HUDEP-2 (cell line): ENCODE data around the gene DDR1.
"Not testable (repeated sequence)": the region's sequence is repeated elsewhere in the genome, so short reads cannot be mapped to it uniquely, and the experiment has no call there.

Source experiments
- DNase-seq, 76 experiments: peaks; one replicate each; lab custom pipeline; 2025; ENCODE audit not compliant: unreplicated experiment in 76 of 76; lab: John Stamatoyannopoulos, UW

DDR1 gene

DNA sequence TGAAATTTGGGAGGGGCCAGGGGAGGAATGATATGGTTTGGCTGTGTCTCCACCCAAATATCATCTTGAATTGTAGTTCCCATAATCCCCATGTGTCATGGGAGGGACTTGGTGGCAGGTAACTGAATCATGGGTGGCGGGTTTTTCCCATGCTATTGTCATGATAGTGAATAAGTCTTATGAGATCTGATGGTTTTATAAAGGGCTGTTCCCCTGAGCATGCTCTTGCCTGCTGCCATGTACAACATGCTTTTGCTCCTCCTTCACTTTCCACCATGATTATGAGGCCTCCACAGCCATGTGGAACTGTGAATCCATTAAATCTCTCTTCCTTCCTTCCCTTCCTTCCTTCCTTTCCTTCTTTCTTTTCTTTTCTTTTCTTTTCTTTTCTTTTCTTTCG is 31.9 kb upstream of the DDR1 start:
- DNase-seq: not testable (repeated sequence)

DNA sequence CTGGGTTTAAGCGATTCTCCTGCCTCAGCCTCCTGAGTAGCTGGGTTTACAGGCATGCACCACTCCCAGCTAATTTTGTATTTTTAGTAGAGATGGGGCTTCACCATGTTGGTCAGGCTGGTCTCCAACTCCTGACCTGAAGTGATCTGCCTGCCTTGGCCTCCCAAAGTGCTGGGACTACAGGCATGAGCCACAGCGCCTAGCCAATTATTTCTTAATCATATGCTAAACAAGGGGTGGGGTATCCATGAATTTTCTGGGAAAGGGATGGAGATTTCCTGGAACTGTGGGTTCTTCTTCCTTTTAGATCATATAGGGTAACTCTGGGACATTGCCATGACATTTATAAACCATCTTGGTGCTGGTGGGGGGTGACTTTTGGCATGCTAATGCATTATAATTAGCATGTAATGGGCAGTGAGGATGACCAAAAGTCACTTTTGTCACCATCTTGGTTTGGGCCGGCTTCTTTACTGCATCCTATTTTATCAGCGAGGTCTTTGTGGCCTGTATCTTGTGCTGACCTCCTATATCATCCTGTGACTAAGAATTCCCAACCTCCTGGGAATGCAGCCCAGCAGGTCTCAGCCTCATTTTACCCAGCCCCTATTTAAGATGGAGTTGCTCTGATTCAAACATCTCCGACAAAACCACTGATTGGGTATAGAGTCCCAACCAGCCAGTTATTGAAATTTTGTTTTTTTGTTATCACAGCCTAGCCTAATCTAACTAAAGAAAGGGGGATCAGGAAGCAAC is 29.9 kb upstream of the DDR1 start:
- no peak for DNase-seq

DNA sequence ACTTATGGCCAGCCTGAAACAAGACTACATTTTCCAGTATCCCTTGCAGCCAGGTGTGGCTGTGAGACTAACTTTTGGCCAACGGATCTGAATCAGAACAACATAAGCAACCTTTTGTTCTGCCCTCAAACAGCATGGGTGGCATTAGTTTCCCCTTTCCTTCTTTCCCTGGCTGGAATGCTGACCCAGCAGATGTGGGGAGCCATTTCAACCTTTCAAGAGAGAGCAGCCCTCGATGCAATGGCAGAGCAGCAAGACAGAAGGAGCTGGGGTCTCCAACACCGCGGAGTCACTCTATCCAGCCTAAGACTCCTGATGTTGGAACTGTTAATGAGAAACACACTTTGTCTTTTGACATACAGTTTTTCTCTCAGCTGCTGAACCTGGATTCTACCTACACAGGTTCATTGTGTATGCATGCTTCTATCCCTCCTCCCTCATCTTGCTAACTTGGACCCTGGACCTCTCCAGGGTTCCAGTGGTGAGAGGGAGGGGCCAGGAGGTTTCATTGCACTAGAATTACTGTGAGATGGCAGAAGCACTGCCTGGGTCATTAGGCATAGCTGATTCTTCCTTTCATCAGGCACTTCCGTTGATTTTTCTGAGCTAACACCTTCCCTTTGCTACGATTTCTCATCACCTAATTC is 28.8 kb upstream of the DDR1 start:
- DNase-seq: no peak

DNA sequence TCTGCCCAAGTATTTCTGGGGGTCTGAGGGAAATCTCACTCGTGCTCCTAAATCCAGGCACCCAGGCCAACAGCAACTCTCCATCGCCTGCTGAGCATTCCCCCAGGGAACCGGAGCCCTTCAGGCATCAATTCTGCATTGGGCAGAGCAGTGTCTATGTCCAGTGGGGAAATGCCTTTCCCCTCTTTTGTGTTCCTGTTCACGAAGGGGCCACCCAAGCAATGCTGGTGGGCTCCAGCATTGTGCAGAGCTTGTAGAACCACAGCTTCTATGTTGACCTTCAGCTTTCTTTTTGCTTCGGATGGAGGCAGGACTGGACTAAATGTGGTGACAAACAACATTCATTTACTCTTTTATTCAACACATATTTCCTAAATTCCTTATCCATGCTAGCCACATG is 27.2 kb upstream of the DDR1 start:
- DNase-seq: no peak

DNA sequence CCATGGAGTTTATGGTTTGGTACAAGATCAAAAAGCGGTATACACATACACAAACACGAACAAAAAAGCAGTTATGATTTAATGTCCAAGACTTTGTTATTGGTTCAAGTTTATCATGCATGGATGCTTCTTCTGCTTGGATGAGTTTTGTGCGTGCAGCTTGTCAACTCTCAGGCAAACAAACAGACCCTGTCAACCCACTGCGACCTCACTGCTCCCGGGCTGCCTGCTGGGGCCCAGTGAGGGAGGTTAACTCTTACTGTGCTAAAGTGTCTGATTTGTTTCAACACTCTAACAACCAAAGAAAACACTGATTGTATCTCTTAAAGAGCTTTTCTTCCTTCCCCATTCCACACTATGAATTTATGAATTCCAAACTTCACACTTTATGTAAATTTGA is 26.8 kb upstream of the DDR1 start:
- DNase-seq: no peak

DNA sequence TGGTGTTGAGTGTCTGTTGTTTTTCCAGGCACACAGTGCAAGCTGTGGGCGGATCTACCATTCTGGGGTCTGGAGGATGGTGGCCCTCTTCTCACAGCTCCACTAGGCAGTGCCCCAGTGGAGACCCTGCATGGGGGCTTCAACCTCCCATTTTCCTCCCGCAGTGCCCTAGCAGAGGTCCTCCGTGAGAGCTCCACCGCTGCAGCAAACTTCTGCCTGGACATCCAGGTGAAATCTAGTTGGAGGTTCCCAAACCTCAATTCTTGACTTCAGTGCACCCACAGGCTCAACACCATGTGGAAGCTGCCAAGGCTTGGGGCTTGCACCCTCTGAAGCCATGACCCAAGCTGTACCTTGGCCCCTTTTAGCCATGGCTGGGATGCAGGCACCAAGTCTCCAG is 24.6 kb upstream of the DDR1 start:
- DNase-seq: not testable (repeated sequence)

DNA sequence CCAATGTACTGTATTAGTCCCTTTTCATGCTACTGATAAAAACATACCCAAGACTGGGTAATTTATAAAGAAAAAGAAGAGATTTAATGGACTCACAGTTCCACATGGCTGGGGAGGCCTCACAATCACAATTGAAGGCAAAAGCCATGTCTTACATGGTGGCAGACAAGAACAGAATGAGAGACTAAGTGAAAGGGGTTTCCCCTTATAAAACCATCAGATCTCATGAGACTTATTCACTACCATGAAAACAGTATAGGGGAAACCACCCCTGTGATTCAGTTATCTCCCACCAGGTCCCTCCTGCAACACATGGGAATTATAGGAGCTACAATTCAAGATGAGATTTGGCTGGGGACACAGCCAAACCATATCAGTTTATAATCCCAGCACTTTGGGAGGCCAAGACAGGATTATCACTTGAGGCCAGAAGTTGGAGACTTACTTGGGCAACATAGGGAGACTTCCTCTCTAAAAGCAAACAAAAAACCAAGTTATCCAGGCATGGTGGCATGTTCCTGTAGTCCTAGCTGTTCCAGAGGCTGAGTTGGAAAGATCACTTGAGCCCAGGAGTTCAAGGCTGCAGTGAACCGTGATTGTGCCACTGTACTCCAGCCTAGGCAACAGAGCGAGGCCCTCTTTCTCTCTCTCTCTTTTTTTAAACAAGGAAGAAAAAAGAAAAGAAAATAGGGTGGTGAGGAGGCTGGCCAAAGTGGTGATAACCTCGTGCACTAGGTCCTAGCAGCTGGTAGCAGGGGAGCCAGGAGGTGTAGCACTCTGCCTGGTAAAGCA is 22.9 kb upstream of the DDR1 start:
- no peak for DNase-seq

DNA sequence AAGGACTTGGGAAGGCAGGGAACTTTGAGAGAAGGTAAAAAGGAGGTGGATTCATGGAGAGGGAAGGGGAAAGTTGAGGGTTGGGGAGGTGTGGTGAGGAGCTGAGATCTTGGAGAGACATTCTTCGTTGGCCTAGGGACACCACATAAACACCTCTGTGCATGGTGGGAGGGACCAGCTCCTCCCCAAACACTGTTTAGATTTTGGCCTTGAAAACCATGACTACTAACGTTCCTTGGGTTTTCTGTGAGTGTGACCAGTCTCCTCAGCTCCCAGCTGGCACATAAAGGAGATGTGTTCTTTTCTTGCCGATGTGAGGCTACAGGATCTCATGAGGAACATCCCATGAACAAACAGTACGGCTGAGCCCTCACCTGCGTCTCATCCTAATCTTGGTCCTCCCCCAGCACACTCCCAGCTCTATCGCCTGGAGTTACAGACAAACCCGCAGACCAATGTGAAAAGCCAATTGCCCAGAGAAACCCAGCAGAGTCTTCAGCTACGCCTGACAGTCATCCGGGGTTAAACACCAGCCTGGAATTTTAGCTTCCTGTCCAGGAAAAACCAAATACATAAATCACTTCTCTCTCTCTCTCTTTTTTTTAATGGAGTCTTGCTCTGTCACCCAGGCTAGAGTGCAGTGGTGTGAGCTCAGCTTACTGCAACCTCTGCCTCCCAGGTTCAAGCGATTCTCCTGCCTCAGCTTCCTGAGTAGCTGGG is 22.0 kb upstream of the DDR1 start:
- DNase-seq: no peak

DNA sequence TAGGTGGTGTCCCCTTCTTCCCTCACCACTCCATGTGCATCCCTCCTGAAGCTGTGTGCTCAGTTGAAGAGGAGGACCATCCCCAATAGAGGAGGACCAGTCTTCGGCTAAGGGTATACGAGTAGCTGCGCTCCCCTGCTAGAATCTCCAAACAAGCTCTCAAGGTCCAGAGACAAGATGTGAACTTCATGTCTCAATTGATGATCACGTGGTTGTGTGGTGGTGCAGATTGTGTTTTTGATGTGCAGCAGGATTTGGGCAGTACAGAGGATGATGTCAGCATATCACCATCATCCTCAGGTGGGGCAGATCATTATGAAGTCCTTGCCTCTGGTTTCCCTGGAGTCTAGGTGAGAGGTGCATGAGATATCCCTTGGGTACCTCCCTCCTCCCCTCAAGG is 20.0 kb upstream of the DDR1 start:
- no peak for DNase-seq

DNA sequence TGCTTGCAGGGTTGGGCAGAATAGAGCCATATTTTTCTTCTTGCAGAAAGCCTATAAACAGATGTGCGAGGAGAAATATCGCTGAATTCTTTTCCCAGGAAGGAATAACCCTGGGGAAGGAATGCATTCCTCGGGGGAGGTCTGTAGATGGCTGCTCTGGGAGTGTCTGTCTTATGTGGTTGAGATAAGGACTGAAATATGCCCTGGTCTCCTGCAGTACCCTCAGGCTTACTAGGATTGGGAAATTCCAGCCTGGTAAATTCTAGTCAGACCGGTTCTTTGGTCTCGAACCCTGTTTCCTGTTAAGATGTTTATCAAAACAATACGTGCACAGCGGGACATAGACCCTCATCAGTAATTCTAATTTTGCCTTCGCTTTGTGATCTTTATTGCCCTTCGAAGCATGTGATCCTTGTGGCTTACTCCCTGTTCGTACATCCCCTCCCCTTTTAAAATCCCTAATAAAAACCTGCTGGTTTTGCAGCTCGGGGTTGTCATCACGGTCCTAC is 15.0 kb upstream of the DDR1 start:
- DNase-seq: not testable (repeated sequence)

DNA sequence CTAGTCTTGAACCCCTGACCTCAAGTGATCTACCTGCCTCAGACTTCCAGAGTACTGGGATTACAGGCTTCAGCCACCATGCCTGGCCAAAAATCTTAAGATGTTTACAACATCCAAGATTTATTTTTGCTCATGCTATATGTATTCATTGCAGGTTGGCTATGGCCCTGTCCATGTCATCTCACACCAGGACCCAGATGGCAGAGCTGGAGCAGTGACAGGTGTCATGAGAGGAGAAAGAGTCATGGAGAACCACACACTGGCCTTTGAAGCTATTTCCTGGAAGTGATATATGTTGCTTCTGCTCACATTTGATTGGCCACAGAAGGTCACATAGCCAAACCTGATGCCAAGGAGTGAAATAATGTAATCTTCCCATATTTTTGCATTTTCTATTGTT is 13.8 kb upstream of the DDR1 start:
- no peak for DNase-seq

DNA sequence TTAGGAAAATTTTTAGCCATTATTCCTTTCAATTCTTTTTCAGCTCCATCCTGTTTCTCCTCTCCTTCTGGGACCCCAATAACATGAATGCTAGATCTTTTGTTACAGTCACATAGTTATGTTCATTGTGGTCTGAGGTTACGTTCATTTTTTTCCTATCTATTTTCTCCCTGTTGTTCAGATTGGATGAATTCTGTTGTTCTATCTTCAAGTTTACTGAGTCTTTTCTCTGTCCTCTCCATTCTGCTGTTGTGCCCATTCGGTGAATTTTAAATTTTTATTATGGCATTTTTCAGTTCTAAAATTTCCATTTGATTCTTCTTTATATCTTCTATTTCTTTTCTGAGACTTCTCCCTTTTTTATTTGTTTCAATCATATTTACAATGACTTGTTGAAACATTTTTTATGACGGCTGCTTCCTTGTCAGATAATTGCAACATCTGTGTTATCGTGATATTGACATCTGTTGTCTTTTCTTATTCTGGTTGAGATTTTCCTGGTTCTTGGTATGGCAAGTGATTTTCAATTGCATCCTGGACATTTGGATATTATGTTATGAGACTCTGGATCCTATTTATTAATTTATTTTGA is 12.6 kb upstream of the DDR1 start:
- DNase-seq: no peak

DNA sequence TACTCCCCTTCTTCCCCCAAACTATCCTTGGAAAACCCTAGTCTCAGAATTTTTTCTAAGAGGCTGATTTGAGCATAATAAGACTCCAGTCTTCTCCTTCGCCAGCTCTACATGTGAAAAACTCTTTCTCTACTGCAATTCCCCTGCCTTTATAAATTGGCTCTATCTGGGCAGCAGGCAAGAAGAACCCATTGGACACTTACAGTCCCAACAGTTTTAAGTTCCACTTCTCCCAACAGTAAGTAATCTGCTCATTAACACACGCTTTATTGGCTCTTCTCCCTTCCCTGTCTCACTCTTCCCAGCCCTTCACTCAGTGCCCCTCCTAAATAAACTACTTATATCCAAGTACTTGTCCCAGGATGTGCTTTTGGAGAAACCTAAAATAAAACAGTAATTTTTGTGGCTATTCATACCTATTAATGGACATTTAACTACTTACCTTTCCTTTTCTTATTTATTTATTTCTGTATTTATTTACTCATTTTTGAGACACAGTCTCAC is 11.1 kb upstream of the DDR1 start:
- DNase-seq: no peak

DNA sequence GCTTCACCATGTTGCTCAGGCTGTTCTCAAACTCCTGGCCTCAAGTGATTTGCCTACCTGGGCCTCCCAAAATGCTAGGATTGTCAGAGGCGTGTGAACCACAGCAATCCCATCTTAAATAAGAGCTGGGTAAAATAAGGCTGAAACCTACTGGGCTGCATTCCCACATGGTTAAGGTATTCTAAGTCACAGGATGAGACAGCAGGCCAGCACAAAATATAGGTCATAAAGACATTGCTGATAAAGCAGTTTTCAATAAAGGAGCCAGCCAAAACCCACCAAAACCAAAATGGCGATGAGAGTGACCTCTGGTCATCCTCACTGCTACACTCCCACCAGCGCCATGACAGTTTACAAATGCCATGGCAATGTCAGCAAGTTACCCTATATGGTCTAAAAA is 10.5 kb upstream of the DDR1 start:
- not testable (repeated sequence) for DNase-seq

DNA sequence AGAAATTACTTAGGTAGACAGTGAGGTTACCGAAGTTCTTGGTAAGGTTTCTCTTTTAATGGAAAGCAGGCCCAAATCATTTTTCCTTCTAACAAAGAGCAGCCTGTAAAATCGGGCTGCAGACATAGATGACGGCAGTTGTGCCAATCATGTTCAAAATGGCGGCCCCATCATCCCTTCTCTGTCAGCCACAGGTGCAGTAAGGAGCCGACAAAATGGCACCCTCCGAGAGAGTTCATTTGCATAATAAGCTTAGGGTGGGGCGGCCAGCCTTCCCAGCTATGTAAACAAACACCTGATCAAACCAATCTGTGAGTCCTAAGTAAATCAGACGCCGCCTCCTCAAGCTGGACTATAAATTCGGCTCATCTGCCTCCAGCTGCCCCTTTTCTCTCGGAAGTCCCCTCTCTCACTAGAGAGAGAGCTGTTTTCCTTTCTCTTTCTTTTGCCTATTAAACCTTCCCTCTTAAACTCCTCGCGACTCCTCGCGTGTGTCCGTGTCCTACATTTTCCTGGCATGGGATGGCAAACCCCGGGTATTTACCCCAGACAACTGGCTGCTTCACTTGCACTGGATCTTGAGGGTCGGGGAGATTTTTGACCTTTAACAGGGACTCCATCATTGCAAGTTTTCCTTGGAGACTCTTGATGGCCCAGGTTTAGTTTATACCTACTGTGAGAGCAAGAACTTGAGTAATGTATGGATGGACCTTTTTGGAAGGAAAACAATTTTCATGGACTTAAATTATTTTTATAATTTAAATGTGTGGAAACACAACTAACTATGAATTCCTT is 8.9 kb upstream of the DDR1 start:
- no peak for DNase-seq

DNA sequence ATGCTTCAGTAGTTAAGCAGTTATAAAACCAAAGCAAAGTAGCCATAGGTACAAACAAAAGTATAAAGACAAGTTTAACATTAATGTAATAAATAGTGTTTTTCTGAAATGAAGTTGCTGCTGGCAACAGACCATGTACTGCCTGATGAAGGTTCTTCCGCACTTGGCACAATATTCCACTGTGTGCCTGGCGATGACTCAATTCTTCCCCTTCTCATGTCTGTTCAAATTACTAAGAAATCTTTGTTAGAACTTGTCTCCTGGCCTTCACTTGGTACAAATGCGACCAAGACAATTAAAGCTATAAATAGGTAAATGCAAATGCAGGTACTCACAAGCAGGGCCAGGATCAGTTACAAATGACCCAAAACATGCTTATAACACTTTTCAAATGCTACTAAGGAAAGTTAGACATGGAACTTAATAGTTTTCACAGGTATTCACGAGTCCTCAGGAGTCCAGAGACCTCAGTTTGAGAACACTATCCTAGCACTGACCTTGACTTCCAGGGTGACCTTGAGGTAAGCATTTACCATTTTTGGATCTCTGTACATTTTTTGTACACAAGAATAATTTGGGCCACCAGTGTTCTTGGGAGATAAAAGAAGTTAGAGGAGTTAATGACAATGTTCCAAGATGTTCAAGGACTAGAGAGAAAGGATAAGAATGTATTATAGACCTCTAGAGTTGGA is 8.1 kb upstream of the DDR1 start:
- DNase-seq: peak in 15 of 76 experiments; percentile 12 to 62 (median 39)

DNA sequence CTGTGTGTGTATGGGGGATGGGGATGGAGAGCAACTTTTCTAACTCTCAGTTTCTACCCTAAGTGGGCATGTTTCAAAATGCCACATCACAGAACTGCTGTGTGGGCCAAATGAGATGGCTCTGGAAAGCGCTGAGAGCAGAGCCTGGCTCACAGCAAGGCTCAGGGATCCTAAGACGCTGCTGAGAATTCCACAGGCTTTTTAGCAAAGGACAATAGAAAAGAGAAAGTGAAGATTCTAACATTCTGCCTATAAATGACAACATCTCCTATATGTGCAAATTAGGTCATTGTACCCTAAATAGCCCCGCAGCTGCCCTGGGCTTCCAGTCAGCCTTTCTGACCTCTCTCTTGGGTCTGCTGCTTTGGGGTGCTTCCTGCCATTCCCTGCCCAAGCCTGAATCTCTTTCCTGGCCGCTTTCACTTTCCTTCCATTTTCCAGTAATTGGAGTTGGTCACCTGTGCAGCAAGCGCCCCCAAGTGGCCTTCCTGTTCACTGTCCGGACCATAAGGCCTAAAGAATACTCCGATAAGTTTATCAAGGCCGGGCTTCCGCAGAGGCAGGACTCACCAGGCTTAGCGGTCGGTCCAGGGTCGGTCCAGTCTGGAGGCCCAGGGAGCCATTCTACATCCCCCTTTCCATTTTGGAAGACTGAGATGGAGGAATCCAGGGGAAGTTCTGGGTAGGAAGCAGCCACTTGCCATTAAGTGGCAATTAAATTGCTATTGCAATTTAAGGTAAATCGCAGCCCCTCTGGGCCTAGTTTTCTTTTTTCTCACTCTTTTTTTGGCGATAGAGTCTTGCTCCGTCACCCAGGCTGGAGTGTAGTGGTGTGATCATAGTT is 6.7 kb upstream of the DDR1 start:
- peak in 72 of 76 experiments; percentile 20 to 85 (median 70) for DNase-seq
